Uterus (tissue), 4 donors: ENCODE results near the gene RFX3. TPM values are rescaled to one million over a fixed set of nuclear protein-coding genes. Genes with fewer than 3 reads are reported as not detected.

ENCODE experiments used
- DNase-seq, 2 donors: peaks; one replicate each; pipeline ENCODE4 v3.0.0-alpha.2; 2019 to 2020
- H3K27ac ChIP-seq, 2 donors: fragments of 200-600 bp; sonication (generic); 1 replicate in 1 of 2; 2 replicates in 1 of 2; pipeline ENCODE4 v1.5.1; 2016 to 2018
- H3K27me3 ChIP-seq, 2 donors: fragments of 200-600 bp; sonication (generic); one replicate each; pipeline ENCODE4 v1.5.1; 2018 to 2019; ENCODE audit warnings: control low read depth in 1 of 2
- H3K36me3 ChIP-seq, 2 donors: fragments of 200-600 bp; sonication (generic); one replicate each; pipeline ENCODE4 v1.5.1; 2019; ENCODE audit warnings: control low read depth in 1 of 2
- H3K4me1 ChIP-seq, 2 donors: fragments of 200-600 bp; sonication (generic); one replicate each; pipeline ENCODE4 v1.5.1; 2018 to 2019; ENCODE audit warnings: control low read depth in 1 of 2
- H3K4me3 ChIP-seq, 2 donors: fragments of 200-600 bp; sonication (generic); 1 replicate in 1 of 2; 2 replicates in 1 of 2; pipeline ENCODE4 v1.5.1; 2018 to 2019; ENCODE audit warnings: mild to moderate bottlenecking in 1 of 2
- H3K9me3 ChIP-seq, 2 donors: fragments of 200-600 bp; sonication (generic); one replicate each; pipeline ENCODE4 v1.5.1; 2019; ENCODE audit warnings: control low read depth in 1 of 2
- POLR2A ChIP-seq, 2 donors: fragments of 450-650 bp; IDR thresholded peaks; one replicate each; pipeline ENCODE4 v1.6.1; 2016; ENCODE audit warnings: antibody characterized with exemption in 2 of 2, mild to moderate bottlenecking in 1 of 2, moderate library complexity in 1 of 2
- intact Hi-C: fragments of 100-400 bp; cut with DNase I; formaldehyde crosslinking; loops from one replicate; pipeline ENCODE4 v1.15.1; 2023; ENCODE audit warnings: low total_unique reads
- total RNA-seq, 4 donors: library from RNA; depleted of rRNA in 3 of 4; stranded (reverse); fragments of >200 nt in 3 of 4; gene quantifications; one replicate each; pipeline versions ENCODE4 v1.1.0 to v1.2.4, GENCODE V29; 2014 to 2023
- TF ChIP-seq, protein P1 (sequence below), 4 experiments: fragments of 200-600 bp in 2 of 4; fragments of 450-650 bp in 2 of 4; sonication (generic) in 2 of 4; IDR thresholded peaks; one replicate each; pipeline ENCODE4 v1.5.1; 2016 to 2019; ENCODE audit warnings: antibody characterized with exemption in 4 of 4, mild to moderate bottlenecking in 2 of 4, moderate library complexity in 1 of 4
- donor health status: DM: yes; HTN: yes; CAD: no.

The RFX3 gene
- total RNA-seq, 4 donors from 2014 or later = 8.5 to 43.3 (median 21.9) TPM

DNA sequence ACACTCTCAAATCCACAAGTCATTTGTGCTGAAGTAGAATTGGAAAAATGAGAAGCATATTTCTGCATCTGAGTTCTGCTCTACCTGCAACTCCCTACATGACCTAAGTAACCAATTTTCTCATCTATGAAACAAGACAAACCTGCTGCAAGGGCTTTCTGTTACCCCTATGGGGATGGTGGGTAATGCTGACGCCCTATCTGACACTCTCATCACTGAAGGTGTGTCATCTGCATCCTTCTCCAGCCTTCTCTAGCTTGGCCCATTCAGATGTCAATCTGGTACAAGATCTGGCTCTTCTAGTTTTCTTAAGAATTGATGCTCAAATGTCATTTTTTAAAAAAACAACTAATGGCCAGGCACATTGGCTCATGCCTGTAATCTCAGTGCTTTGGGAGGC lies 73.8 kb downstream of the RFX3 start:
- H3K27ac ChIP-seq = no peak overlapping the region
- no peak for DNase-seq
- no peak for TF ChIP-seq POLR2A (IDR thresholded peaks at IDR 0.05)
- TF ChIP-seq, protein P1, sequence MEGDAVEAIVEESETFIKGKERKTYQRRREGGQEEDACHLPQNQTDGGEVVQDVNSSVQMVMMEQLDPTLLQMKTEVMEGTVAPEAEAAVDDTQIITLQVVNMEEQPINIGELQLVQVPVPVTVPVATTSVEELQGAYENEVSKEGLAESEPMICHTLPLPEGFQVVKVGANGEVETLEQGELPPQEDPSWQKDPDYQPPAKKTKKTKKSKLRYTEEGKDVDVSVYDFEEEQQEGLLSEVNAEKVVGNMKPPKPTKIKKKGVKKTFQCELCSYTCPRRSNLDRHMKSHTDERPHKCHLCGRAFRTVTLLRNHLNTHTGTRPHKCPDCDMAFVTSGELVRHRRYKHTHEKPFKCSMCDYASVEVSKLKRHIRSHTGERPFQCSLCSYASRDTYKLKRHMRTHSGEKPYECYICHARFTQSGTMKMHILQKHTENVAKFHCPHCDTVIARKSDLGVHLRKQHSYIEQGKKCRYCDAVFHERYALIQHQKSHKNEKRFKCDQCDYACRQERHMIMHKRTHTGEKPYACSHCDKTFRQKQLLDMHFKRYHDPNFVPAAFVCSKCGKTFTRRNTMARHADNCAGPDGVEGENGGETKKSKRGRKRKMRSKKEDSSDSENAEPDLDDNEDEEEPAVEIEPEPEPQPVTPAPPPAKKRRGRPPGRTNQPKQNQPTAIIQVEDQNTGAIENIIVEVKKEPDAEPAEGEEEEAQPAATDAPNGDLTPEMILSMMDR (IDR thresholded peaks at IDR 0.05) = no peak
- H3K27me3 ChIP-seq = no peaks in the 10 kb centered on the region
- H3K36me3 ChIP-seq = no peaks in the 10 kb centered on the region
- H3K4me3 ChIP-seq = no peak overlapping the region
- H3K9me3 ChIP-seq = no peaks in the 10 kb centered on the region
- intact Hi-C loops = no loop called here
- H3K4me1 ChIP-seq = peaks cover 0 to 3% of the 10 kb centered on the region in 2 donors

DNA sequence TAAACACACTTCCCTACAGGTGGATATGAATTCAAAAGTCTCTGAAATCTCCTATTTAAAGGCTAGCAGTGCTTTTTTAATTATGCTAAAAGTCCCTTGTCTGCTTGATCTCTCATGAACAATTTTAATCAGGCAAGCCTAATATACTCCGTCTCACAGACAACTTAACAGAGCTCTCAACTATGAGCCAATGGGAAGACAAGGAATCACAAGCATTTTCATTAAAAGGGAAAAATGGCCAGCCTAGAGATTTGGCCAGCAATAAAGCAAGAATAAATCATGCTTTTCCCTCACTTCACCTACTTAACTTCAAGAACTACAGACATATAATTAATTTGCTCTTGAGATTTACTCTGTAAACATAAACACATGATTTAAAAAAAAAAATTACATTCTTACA lies 78.0 kb downstream of the RFX3 start:
- H3K4me1 ChIP-seq = peaks cover 0 to 3% of the 10 kb centered on the region in 2 donors
- no peak for TF ChIP-seq POLR2A (IDR thresholded peaks at IDR 0.05)
- TF ChIP-seq, protein P1 (IDR thresholded peaks at IDR 0.05) = no peak
- H3K27ac ChIP-seq = no peak overlapping the region
- no peaks in the 10 kb centered on the region for H3K27me3 ChIP-seq
- intact Hi-C loops = no loop called here
- no peaks in the 10 kb centered on the region for H3K36me3 ChIP-seq
- H3K4me3 ChIP-seq = no peak overlapping the region
- no peaks in the 10 kb centered on the region for H3K9me3 ChIP-seq
- no peak for DNase-seq

DNA sequence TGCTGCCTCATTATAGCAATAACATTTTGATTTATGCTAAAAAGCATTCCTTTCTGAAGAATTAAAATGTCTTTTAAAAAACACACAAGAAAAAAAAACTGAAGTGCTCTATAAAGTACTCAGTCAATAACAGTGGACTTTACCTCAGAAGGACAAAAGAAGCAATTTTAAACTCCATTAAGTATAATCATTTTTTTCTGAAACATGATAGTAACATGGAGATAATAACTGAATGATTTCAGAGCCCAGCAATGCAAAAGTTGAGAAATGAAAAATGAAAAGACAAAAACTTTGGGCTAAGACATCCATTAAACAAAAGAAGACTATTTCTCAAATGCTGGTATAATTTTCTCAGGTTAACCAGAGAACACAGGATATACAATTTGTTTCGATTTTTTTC lies 78.7 kb downstream of the RFX3 start:
- no peak overlapping the region for H3K27ac ChIP-seq
- H3K9me3 ChIP-seq = no peaks in the 10 kb centered on the region
- peaks cover 0 to 3% of the 10 kb centered on the region in 2 donors for H3K4me1 ChIP-seq
- no peaks in the 10 kb centered on the region for H3K27me3 ChIP-seq
- no peak for DNase-seq
- TF ChIP-seq POLR2A (IDR thresholded peaks at IDR 0.05) = no peak
- TF ChIP-seq, protein P1 (IDR thresholded peaks at IDR 0.05) = no peak
- no peaks in the 10 kb centered on the region for H3K36me3 ChIP-seq
- H3K4me3 ChIP-seq = no peak overlapping the region
- intact Hi-C loops = no loop called here

DNA sequence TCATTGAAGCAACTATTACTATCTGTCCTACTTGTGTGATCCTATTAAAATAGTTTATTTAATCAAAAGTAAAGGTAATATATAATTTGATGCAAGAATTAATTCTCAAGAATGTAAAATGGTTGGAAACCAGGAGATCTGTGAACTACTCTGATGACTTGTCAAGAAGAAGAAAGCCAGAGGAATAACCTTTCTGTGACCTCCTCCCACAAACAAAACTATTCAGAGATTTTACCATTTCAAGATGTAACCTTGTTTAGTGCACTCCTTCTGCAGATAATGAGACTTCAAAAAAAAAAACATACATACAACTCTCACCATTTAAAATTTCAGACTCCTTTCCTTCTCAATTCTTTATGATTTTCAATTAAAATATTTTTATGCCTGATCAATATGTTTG lies 79.5 kb downstream of the RFX3 start:
- no peak overlapping the region for H3K4me3 ChIP-seq
- intact Hi-C loops = no loop called here
- H3K9me3 ChIP-seq = no peaks in the 10 kb centered on the region
- DNase-seq = no peak
- peaks cover 0 to 3% of the 10 kb centered on the region in 2 donors for H3K4me1 ChIP-seq
- H3K27ac ChIP-seq = no peak overlapping the region
- no peaks in the 10 kb centered on the region for H3K27me3 ChIP-seq
- H3K36me3 ChIP-seq = no peaks in the 10 kb centered on the region
- TF ChIP-seq, protein P1 (IDR thresholded peaks at IDR 0.05) = no peak
- TF ChIP-seq POLR2A (IDR thresholded peaks at IDR 0.05) = no peak

DNA sequence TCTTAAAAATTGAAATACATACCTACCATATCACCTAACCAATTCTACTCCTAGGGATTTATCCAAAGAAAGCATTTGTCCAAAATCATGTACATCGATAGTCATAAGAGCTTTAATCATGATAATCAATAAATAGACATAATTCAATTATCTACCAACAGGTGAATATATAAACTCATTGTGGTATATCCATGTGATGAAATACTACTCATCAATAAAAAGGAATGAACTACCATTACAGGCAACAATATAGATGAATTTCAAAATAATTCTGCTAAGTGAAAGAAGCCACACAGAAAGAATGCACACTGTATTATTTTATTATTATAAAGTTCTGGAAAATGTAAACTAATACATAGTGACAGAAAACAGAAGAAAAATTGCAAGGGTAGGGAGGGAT lies 81.8 kb downstream of the RFX3 start:
- H3K4me3 ChIP-seq = no peak overlapping the region
- no peak for DNase-seq
- H3K27ac ChIP-seq = no peak overlapping the region
- intact Hi-C loops = no loop called here
- TF ChIP-seq, protein P1 (IDR thresholded peaks at IDR 0.05) = no peak
- no peak for TF ChIP-seq POLR2A (IDR thresholded peaks at IDR 0.05)
- peaks cover 0 to 3% of the 10 kb centered on the region in 2 donors for H3K4me1 ChIP-seq
- H3K9me3 ChIP-seq = no peaks in the 10 kb centered on the region
- no peaks in the 10 kb centered on the region for H3K36me3 ChIP-seq
- no peaks in the 10 kb centered on the region for H3K27me3 ChIP-seq
